ENCODE data around the gene UCP3.

DNA sequence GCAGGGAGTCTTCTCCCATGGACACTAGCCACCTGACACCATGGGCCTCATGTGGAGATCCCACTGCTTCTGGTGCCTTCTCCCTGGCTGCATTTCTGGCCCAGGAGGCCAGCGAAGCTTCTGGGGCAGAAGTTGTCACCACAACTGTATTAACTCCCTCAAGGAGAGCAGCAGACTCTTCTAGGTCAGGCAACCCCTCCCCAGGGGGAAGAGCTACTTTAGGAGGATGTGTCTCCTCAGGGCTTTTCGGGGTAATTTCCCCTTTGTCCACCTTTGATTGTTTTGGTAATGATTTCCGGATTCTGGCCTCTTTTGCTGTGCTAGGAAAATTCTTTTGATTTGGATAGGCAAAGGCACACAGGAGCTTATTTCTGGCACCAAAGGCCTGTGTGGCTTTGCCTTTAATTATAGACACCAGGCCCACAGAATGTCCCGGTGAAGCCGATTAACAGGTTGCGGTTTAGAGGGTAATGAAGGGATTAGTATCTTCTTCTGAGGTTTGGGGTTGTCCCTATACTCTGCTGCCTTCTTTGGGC lies 17.3 kb downstream of the UCP3 start:
- TF ChIP-seq, protein P1, sequence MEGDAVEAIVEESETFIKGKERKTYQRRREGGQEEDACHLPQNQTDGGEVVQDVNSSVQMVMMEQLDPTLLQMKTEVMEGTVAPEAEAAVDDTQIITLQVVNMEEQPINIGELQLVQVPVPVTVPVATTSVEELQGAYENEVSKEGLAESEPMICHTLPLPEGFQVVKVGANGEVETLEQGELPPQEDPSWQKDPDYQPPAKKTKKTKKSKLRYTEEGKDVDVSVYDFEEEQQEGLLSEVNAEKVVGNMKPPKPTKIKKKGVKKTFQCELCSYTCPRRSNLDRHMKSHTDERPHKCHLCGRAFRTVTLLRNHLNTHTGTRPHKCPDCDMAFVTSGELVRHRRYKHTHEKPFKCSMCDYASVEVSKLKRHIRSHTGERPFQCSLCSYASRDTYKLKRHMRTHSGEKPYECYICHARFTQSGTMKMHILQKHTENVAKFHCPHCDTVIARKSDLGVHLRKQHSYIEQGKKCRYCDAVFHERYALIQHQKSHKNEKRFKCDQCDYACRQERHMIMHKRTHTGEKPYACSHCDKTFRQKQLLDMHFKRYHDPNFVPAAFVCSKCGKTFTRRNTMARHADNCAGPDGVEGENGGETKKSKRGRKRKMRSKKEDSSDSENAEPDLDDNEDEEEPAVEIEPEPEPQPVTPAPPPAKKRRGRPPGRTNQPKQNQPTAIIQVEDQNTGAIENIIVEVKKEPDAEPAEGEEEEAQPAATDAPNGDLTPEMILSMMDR (IDR thresholded peaks at IDR 0.05) = no peak
- TF ChIP-seq EZH2 (IDR thresholded peaks at IDR 0.05; ENCODE audit: borderline replicate concordance, insufficient read depth, low read depth, low read length, poor library complexity, severe bottlenecking) = no peak

Measured in B cell (primary cell).